Stimulated activated CD4-positive, alpha-beta T cell treated with anti-CD3 and anti-CD28 coated beads, Interleukin-1b, Interleukin-23, amount 100 ng/mL, for 24 hours (primary cell): ENCODE results near the gene FAM240B.

Source experiments
- DNase-seq, 4 experiments: peaks; one replicate each; pipeline ENCODE4 v3.0.0-alpha.2; 2020; ENCODE audit warnings: low read depth in 4 of 4, low spot score in 1 of 4

FAM240B gene

GRCh38 chr9:38720083-38720745 lies at the start of gene FAM240B:
FAM240B (minus strand) TSS chr9:38720133; CDS start chr9:38703999, 16,134 bp downstream.
- no peak for DNase-seq

GRCh38 chr9:38768351-38768761 lies 48.4 kb upstream of the FAM240B start:
- DNase-seq = no peak

GRCh38 chr9:38765101-38765500 lies 45.2 kb upstream of the FAM240B start:
- no peak for DNase-seq

- no peak for DNase-seq
These were observed 42.1 kb upstream of the FAM240B start for GRCh38 chr9:38761999-38762398.

GRCh38 chr9:38761339-38761738 lies 41.4 kb upstream of the FAM240B start:
- no peak for DNase-seq

- DNase-seq = no peak
These were observed 36.8 kb upstream of the FAM240B start for GRCh38 chr9:38756702-38757101.

GRCh38 chr9:38747941-38748340 lies 28.0 kb upstream of the FAM240B start:
- DNase-seq = no peak

- DNase-seq = no peak
These were observed 27.1 kb upstream of the FAM240B start for GRCh38 chr9:38747067-38747466.

GRCh38 chr9:38746303-38746702 lies 26.4 kb upstream of the FAM240B start:
- no peak for DNase-seq

GRCh38 chr9:38744484-38744883 lies 24.6 kb upstream of the FAM240B start:
- DNase-seq = no peak

- no peak for DNase-seq
These were observed 17.3 kb upstream of the FAM240B start for GRCh38 chr9:38737246-38737645.

GRCh38 chr9:38734831-38735230 lies 14.9 kb upstream of the FAM240B start:
- no peak for DNase-seq

GRCh38 chr9:38733503-38733902 lies 13.6 kb upstream of the FAM240B start:
- no peak for DNase-seq

GRCh38 chr9:38732885-38733284 lies 13.0 kb upstream of the FAM240B start:
- no peak for DNase-seq

GRCh38 chr9:38727497-38728001 lies 7.6 kb upstream of the FAM240B start:
- DNase-seq = no peak

- DNase-seq = no peak
These were observed 4.8 kb upstream of the FAM240B start for GRCh38 chr9:38724754-38725153.

- DNase-seq = no peak
These were observed 1.8 kb downstream of the FAM240B start for GRCh38 chr9:38718148-38718547.

GRCh38 chr9:38715684-38716083 lies 4.2 kb downstream of the FAM240B start:
- DNase-seq = no peak

GRCh38 chr9:38713426-38713825 lies 6.5 kb downstream of the FAM240B start:
- no peak for DNase-seq

- no peak for DNase-seq
These were observed 11.2 kb downstream of the FAM240B start for GRCh38 chr9:38708759-38709158.

- DNase-seq = no peak
These were observed 11.9 kb downstream of the FAM240B start for GRCh38 chr9:38707885-38708637.

GRCh38 chr9:38706493-38706892 lies 13.4 kb downstream of the FAM240B start:
- no peak for DNase-seq
